SJSA1 (cell line): ENCODE results near the gene BEST1. TPM values are rescaled to one million over a fixed set of nuclear protein-coding genes. Genes with fewer than 3 reads are reported as not detected.
A peak's percentile ranks its signal among the peaks of the same experiment; 100 is the strongest.

ENCODE experiments used
- DNase-seq, 2 experiments: peaks; one replicate each; pipeline ENCODE4 v3.0.0-alpha.2; 2015 to 2020; ENCODE audit warnings: low spot score in 2 of 2, low read depth in 1 of 2
- H3K27ac ChIP-seq: fragments of 250-450 bp; sonication (Bioruptor Pico); 2 replicates; pipeline ENCODE4 v1.5.1; 2020; ENCODE audit warnings: mild to moderate bottlenecking, moderate library complexity
- H3K27me3 ChIP-seq: fragments of 250-450 bp; sonication (Bioruptor Pico); replicated peaks from 2 replicates; pipeline ENCODE4 v1.5.1; 2020; ENCODE audit warnings: mild to moderate bottlenecking, moderate library complexity
- H3K36me3 ChIP-seq: fragments of 250-450 bp; sonication (Bioruptor Pico); 2 replicates; pipeline ENCODE4 v1.5.1; 2020; ENCODE audit warnings: mild to moderate bottlenecking
- H3K4me1 ChIP-seq: fragments of 250-450 bp; sonication (Bioruptor Pico); replicated peaks from 2 replicates; pipeline ENCODE4 v1.6.1; 2021; ENCODE audit warnings: mild to moderate bottlenecking
- H3K4me3 ChIP-seq: fragments of 250-450 bp; sonication (Bioruptor Pico); 2 replicates; pipeline ENCODE4 v1.5.1; 2020; ENCODE audit warnings: mild to moderate bottlenecking
- H3K9me3 ChIP-seq: fragments of 250-450 bp; sonication (Bioruptor Pico); replicated peaks from 2 replicates; pipeline ENCODE4 v1.5.1; 2020; ENCODE audit warnings: mild to moderate bottlenecking
- total RNA-seq: library from RNA; depleted of rRNA; stranded (reverse); fragments of >200 nt; shearing (Covaris generic); gene quantifications from 2 replicates; pipeline ENCODE4 v1.2.3, GENCODE V29; 2014

BEST1 gene
- total RNA-seq, 1 experiment from 2014 or later = 0.74 TPM

DNA sequence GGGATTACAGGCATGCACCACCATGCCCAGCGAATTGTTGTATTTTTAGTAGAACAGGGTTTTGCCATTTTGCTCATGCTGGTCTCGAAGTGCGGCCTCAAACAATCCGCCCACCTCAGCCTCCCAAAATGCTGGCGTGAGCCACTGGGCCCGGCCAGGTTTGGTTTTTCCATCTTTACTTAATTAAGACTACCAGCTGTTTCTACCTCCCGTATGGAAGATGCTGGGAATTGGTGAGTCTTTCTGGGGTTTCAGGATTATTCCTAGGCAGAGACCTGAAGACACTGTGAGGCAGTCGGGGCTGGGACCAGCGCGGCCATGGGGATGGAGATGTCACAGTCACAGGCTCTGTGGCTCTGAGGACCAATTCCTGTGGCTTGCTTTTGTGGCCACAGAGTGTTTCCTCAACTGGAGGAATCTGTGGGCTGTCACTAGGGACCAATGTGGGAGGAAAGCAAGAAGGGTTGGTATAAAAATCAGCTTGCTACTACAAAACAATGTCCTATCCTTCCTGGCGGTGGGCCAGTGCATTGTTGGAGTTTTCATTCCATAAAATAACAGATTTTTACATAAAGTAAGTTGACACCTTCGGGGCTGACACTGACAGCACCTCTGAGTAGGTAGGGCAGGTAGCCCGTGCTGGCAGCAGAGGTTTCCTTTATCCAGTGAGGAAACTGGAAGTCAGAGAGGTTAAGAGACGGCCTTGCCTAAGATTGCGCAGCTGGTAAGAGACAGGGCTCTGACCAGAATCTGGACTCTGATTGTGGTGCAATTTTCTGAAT is 25.7 kb downstream of the BEST1 start:
- H3K4me3 ChIP-seq = no peak overlapping the region
- H3K4me1 ChIP-seq = peaks cover 30% of the 10 kb centered on the region

DNA sequence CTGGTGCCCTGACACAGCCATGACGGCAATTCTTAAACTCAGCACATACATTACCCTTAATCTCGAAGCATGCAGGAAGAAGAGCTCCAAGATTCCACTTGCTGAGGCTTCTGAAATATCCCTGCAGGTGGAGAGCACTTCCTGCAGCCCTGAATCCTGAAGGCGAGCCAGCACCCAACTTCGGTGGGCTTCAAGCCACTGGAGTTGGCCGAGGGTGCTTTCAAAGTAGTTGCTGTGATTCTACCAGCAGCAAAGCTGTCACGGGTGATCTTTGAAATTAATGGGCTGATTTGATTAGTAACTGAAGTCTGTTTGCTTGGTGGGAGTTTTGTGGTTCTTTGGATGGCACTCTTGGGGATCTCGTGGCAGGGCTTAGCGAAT is 26.3 kb downstream of the BEST1 start:
- H3K27me3 ChIP-seq = no peaks in the 10 kb centered on the region
- no peaks in the 10 kb centered on the region for H3K36me3 ChIP-seq
- no peak overlapping the region for H3K4me3 ChIP-seq
- H3K9me3 ChIP-seq = no peaks in the 10 kb centered on the region
- no peak for DNase-seq
- peaks cover 24% of the 10 kb centered on the region for H3K4me1 ChIP-seq
- H3K27ac ChIP-seq = no peak overlapping the region

More for the DNA sequence above, 25.7 kb downstream of the BEST1 start:
- H3K9me3 ChIP-seq = no peaks in the 10 kb centered on the region
- DNase-seq = no peak
- H3K27me3 ChIP-seq = no peaks in the 10 kb centered on the region
- H3K36me3 ChIP-seq = no peaks in the 10 kb centered on the region
- no peak overlapping the region for H3K27ac ChIP-seq

DNA sequence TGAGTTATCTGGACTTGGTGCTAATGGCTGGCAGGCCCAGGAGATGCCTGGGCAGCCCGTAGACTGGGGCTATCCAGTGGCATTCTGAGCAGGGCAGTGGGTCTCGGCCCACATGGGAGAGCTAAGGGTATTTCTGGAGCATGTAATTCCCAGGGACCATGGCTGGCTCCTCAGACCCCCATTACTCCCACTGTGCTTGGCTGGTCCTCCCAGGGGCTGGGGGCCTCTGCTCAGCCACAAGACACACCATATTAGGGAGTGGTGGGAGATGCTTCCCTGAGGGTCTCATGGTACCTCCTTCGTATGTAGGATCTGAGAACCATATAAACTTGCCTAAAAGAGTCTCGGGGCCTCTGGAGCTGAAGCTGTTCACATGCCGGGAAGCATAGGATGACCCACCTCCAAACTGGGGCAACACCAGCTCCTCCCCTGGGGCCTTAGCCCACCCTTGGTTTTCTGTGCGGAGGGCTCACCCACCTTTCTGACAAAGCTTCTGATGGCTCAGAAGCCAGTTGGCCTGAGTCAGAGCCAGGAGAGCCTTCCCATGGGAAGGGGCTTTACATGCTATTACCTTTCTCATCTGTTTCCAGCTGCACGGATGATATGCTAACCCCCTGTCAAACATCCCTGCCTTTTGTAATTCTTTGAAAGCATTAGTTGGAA is 26.8 kb downstream of the BEST1 start:
- DNase-seq = no peak
- H3K4me1 ChIP-seq = peaks cover 21% of the 10 kb centered on the region
- no peaks in the 10 kb centered on the region for H3K9me3 ChIP-seq
- no peaks in the 10 kb centered on the region for H3K27me3 ChIP-seq
- H3K27ac ChIP-seq = no peak overlapping the region
- H3K36me3 ChIP-seq = no peaks in the 10 kb centered on the region
- H3K4me3 ChIP-seq = no peak overlapping the region

DNA sequence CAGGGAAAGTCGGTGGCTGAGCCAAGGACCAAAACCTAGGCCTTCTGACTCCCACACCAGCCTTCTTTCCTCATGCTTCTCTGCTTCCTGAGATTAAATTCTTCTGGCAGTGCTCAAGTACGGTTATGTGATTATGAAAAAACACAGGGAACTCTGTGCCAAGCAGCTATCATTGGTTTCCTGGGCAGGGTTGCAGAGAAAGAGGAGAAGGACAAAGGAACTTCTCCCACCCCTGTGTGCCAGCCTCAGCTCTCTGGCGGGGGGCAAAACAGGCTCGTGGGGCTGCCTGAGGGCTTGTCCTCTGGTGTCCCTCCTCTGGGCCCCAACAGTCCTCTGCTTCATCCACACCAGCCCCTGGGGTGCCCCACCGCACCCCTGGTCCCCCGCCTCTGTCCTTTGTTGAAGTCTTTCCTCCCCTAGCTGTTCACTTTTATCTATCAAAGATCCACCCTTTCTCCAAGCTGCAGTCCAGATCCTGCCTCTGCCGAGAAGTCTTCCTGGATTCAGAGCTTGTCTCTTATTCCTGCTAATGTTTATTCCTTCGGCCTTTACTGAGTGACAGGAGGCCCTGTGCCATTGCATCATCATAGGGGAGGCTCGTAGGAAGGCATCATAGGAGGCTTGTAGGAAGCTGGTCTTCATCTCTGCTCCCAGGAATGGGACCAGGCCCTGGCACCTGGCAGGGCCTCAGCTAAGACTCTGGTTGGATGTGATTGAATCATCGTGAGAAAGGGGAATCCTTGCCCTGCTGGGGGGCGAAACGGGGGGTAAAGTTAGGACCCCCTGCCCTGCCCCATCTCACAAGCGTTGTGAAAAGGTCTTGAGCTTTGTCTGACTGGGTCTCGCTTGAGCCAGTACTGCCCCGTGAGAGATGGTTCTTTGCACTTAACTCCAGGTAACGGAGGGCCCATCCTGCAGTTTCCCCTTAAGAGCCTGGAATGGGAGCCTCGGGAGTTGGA is 28.8 kb downstream of the BEST1 start:
- Histone ChIP-seq H3K27ac (no peak overlapping the region), H3K27me3 (no peaks in the 10 kb centered on the region), H3K9me3 (no peaks in the 10 kb centered on the region), H3K36me3 (no peaks in the 10 kb centered on the region), H3K4me1 (peaks cover under 1% of the 10 kb centered on the region), H3K4me3 (no peak overlapping the region)
- no peak for DNase-seq

DNA sequence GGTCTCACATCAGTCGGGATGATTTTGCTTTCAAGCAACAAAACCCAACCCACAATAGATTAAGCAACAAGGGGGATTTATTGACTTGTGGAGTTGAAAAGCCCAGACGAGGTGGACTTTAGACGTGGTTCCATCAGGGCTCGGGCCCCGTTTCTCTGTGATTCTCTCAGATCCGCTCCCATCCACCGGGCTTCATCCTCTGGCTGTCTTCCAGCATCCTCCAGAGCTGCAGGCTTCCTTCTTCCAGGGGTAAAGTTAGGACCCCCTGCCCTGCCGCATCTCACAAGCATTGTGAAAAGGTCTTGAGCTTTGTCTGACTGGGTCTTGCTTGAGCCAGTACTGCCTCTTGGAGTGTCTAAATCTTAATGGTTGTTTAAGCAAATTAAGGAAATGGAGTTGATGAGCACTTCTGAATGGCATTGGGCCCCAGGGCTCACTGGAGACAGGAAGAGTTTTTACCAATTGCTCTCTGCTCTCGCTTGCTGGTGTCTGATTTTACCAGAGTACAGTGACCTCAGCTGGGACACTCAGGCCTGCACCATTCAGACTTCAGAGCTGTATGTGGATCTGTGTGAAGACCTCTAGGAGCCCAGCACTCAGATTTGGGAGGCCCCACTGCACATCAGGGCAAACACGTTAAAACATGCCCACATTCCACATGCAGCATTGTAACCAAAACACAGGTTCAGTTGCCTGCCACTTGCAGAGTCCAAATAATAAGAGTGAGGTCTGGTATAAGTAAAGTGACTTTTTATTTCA is 30.8 kb downstream of the BEST1 start:
- Histone ChIP-seq H3K36me3 (no peaks in the 10 kb centered on the region), H3K27ac (no peak overlapping the region), H3K4me3 (no peak overlapping the region), H3K27me3 (no peaks in the 10 kb centered on the region), H3K9me3 (no peaks in the 10 kb centered on the region), H3K4me1 (no peaks in the 10 kb centered on the region)
- DNase-seq = peak in 1 of 2 experiments; percentile 44

DNA sequence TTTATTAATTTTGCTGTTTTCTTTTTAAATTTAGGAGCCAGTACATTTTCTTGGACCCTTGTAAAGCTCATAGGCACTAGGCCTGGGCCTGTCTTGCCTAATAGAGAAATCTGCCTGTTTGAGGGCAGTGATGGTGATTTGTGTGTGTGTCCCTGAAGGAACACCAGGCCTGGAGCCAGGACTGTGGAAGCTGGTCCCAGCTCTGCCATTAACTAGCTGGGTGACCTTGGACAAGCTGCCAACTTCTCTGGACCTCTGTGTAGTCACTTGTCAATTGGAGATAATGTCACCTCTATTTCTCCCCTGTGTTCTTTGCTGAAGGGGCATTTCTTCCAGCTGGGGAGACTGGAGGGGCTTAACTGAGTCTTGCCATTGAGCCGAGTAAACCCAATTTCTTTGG is 33.3 kb downstream of the BEST1 start:
- no peak for DNase-seq
- H3K9me3 ChIP-seq = peaks cover 11% of the 10 kb centered on the region
- H3K36me3 ChIP-seq = no peaks in the 10 kb centered on the region
- H3K4me1 ChIP-seq = no peaks in the 10 kb centered on the region
- no peaks in the 10 kb centered on the region for H3K27me3 ChIP-seq
- no peak overlapping the region for H3K27ac ChIP-seq
- no peak overlapping the region for H3K4me3 ChIP-seq

DNA sequence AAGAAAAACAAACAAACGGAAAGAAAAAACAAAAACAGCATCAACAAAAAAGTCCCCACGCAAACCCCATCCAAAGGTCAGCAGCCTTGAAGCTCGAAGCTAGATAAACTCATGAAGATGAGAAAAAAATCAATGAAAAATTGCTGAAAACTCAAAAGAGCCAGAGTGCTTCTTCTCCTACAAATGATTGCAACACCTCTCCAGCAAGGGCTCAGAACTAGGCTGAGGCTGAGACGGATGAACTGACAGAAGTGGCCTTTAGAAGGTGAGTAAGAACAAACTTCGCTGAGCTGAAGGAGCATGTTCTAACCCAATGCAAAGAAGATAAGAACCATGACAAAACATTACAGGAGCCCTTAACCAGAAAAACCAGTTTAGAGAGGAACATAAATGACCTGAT is 35.7 kb downstream of the BEST1 start:
- Histone ChIP-seq H3K27ac (no peak overlapping the region), H3K27me3 (no peaks in the 10 kb centered on the region), H3K4me3 (no peak overlapping the region), H3K36me3 (no peaks in the 10 kb centered on the region), H3K4me1 (no peaks in the 10 kb centered on the region), H3K9me3 (peaks cover 11% of the 10 kb centered on the region)
- no peak for DNase-seq

DNA sequence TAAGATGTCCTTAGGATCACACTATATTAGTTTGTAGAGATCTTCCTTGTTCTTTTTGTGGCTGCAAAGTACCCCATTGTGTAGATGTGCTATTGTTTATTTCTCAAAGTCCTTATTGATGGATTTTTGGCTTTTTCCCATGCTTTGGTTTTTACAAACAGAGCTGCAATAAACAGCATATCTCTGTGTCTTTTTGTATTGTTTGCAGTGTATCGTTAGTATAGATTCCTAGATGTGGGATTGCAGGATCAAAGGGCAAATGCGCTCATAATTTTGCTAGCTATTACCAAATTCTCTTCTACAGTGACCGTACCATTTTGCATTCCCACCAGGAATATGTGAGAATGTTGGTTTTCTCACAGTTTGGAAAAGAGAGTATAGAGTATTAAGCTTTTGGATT is 44.8 kb downstream of the BEST1 start:
- H3K9me3 ChIP-seq = peaks cover 10% of the 10 kb centered on the region
- H3K36me3 ChIP-seq = no peaks in the 10 kb centered on the region
- H3K4me1 ChIP-seq = no peaks in the 10 kb centered on the region
- no peak overlapping the region for H3K4me3 ChIP-seq
- no peaks in the 10 kb centered on the region for H3K27me3 ChIP-seq
- DNase-seq = no peak
- H3K27ac ChIP-seq = no peak overlapping the region

DNA sequence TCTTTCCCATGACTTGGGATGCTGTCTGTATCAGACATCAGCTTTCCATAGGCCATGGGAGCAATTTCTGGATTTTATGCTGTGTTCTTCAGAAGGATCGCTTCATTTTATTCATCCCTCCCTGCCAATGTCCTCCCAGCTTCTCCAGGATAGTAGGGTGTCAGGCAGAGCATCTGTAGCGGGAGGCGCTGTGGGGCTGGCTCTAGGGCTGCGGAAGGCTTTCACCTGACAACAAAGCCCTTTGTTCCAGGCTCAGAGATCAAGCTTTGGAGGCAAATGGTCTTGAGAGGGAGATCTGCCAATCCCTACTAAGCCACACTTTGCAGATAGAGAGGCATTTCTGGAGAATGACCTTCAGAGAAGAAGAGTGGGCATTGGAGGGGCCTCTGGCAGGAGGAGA is 46.8 kb downstream of the BEST1 start:
- H3K9me3 ChIP-seq = peaks cover 10% of the 10 kb centered on the region
- H3K27ac ChIP-seq = no peak overlapping the region
- H3K4me3 ChIP-seq = no peak overlapping the region
- no peaks in the 10 kb centered on the region for H3K27me3 ChIP-seq
- peaks cover 12% of the 10 kb centered on the region for H3K4me1 ChIP-seq
- H3K36me3 ChIP-seq = no peaks in the 10 kb centered on the region
- no peak for DNase-seq

DNA sequence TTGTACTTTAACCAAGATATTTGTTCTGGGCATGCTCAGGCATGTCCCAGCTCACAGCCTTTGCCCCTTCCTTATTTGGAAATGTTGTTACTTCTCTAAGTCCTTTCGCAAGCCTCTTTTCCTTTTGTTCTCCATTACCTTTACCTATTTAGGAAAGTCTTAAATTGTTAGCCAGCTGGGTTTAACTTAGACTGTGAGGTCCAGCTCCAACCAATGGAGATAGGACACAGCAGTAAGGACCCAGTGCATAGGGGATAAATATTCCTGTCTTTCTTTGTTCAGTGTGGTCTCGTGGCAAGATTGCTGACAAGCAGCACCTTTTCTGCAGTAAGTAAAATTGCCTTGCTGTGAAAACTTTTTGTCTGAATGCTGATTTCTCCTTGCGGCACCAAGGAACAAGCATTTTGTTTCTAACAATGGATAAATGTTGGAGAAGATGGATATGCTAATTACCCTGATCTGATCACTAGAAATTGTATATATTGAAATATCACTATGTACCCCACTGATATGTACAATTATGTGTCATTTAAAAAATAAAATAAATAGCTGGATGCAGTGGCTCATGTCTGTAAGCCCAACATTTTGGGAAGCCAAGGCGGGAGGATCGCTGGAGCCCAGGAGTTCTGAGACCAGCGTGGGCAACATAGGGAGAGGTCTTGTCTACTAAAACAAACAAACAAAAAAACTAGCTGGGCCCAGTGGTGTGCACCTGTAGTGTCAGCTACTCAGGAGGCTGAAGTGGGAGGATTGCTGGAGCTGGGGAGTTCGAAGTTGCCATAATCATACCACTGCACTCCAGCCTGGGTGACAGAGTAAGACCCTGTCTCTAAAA is 49.2 kb downstream of the BEST1 start:
- DNase-seq = no peak
- H3K36me3 ChIP-seq = no peaks in the 10 kb centered on the region
- peaks cover 27% of the 10 kb centered on the region for H3K4me1 ChIP-seq
- peaks cover 10% of the 10 kb centered on the region for H3K9me3 ChIP-seq
- H3K27ac ChIP-seq = no peak overlapping the region
- no peaks in the 10 kb centered on the region for H3K27me3 ChIP-seq
- no peak overlapping the region for H3K4me3 ChIP-seq

DNA sequence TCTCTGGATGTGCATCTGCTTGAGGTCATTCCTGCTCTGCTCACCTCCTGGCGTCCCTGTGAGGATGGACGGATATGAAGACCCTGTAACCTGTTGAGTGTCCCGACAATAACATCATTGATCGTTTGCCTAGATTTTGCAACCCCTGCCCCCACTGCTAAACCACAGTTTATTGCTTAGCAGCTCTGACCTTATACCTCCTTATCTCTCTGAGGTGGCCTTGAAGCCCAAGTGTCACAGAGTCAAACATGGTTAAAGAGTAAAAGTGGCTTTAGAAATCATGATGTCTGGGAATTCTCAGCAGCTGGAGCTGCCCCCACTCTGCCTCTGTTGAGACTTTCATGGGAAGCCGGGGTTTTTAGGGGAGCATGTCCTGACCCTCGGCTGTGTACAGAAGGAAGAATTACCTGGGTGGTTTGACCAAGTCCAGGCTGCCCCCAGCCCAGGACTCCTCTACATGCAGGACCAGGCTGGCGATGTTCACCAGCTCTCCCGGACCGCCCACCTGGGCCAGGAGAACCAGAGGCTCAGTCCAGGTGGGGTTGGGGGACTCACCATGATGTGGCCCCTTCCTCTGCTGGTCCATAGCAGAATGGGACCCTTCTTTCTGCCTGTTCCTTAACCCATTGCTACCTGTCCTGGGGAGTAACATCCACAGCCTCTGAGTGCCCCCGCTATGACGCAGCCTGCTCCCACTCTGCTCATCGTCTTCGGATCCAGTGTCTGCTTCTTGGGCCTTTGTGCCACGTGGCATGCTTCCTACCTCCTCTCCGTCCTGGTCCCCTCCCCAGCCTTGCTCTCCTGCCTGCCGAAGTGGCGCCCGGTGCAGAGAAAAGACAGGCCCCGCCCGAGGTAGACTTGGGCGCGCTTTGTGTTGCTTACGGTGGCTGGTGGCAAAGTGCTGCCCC is 50.6 kb downstream of the BEST1 start:
- Histone ChIP-seq H3K4me3 (no peak overlapping the region), H3K9me3 (peaks cover 10% of the 10 kb centered on the region), H3K27ac (no peak overlapping the region), H3K4me1 (peaks cover 41% of the 10 kb centered on the region), H3K27me3 (no peaks in the 10 kb centered on the region), H3K36me3 (no peaks in the 10 kb centered on the region)
- DNase-seq = no peak
